HG03039 (cell line): ENCODE results near the gene BAZ1B.
"Not testable (repeated sequence)": the region's sequence is repeated elsewhere in the genome, so short reads cannot be mapped to it uniquely, and the experiment has no call there.

ENCODE experiments used
- ATAC-seq: cut with Tn5 transposase; IDR thresholded peaks from one replicate; pipeline ENCODE4 v1.9.1; 2021; ENCODE audit warnings: mild to moderate bottlenecking, moderate library complexity; ENCODE audit not compliant: unreplicated experiment

The BAZ1B gene

GRCh38 chr7:73509463-73509862 is 12.6 kb downstream of the BAZ1B start:
- no peak for ATAC-seq

- ATAC-seq = no peak
Measured at GRCh38 chr7:73507556-73507955, 14.5 kb downstream of the BAZ1B start.

GRCh38 chr7:73504920-73505319 is 17.2 kb downstream of the BAZ1B start:
- ATAC-seq = no peak

- no peak for ATAC-seq
Measured at GRCh38 chr7:73504017-73504416, 18.1 kb downstream of the BAZ1B start.

GRCh38 chr7:73503229-73503628 is 18.9 kb downstream of the BAZ1B start:
- no peak for ATAC-seq

GRCh38 chr7:73496626-73497025 is 25.5 kb downstream of the BAZ1B start:
- ATAC-seq = no peak

- ATAC-seq = not testable (repeated sequence)
Measured at GRCh38 chr7:73495507-73495906, 26.6 kb downstream of the BAZ1B start.

GRCh38 chr7:73489976-73490375 is 32.1 kb downstream of the BAZ1B start:
- ATAC-seq = no peak

- no peak for ATAC-seq
Measured at GRCh38 chr7:73487486-73487885, 34.6 kb downstream of the BAZ1B start.

- ATAC-seq = no peak
Measured at GRCh38 chr7:73483171-73483570, 38.9 kb downstream of the BAZ1B start.

- no peak for ATAC-seq
Measured at GRCh38 chr7:73482746-73483145, 39.3 kb downstream of the BAZ1B start.

GRCh38 chr7:73481521-73481920 is 40.6 kb downstream of the BAZ1B start:
- not testable (repeated sequence) for ATAC-seq

GRCh38 chr7:73478549-73478948 is 43.5 kb downstream of the BAZ1B start:
- ATAC-seq = no peak

GRCh38 chr7:73477376-73477775 is 44.7 kb downstream of the BAZ1B start:
- no peak for ATAC-seq

GRCh38 chr7:73470208-73470607 is 51.9 kb downstream of the BAZ1B start:
- ATAC-seq = no peak

GRCh38 chr7:73467046-73467445 is 55.0 kb downstream of the BAZ1B start:
- not testable (repeated sequence) for ATAC-seq

GRCh38 chr7:73466112-73466511 is 56.0 kb downstream of the BAZ1B start:
- no peak for ATAC-seq

- no peak for ATAC-seq
Measured at GRCh38 chr7:73463966-73464365, 58.1 kb downstream of the BAZ1B start.

- ATAC-seq = no peak
Measured at GRCh38 chr7:73463260-73463659, 58.8 kb downstream of the BAZ1B start.

- no peak for ATAC-seq
Measured at GRCh38 chr7:73461782-73462285, 60.3 kb downstream of the BAZ1B start.

- ATAC-seq = no peak
Measured at GRCh38 chr7:73454424-73454823, 67.7 kb downstream of the BAZ1B start.

GRCh38 chr7:73452999-73453635 is 69.0 kb downstream of the BAZ1B start:
- no peak for ATAC-seq

GRCh38 chr7:73451780-73452398 is 70.2 kb downstream of the BAZ1B start:
- ATAC-seq = no peak
